ENCODE results near the gene CTNS. TPM values are rescaled to one million over a fixed set of nuclear protein-coding genes. Genes with fewer than 3 reads are reported as not detected.

The CTNS gene
- total RNA-seq, 2 experiments from 2014 or later: 6.4 to 9.3 TPM

GRCh38 chr17:3681057-3681456 lies 44.5 kb downstream of the CTNS start:
- H3K36me3 Mint-ChIP-seq (ENCODE audit: low read depth): no peaks in the 10 kb centered on the region
- POLR2A ChIA-PET: no interaction called here
- H3K9me3 Mint-ChIP-seq: no peaks in the 10 kb centered on the region
- no peak overlapping the region for H3K27ac Mint-ChIP-seq
- DNase-seq: no peak
- H3K4me3 Mint-ChIP-seq: no peak overlapping the region
- ATAC-seq: no peak
- no peaks in the 10 kb centered on the region for H3K27me3 Mint-ChIP-seq
- intact Hi-C loops (cut with micrococcal nuclease): loop anchor here (5.0 to 10.0 kb wide), 2 partner anchors 41 to 56 kb away; partner anchors contain the start of gene HASPIN
- no peak for TF ChIP-seq CTCF (IDR thresholded peaks at IDR 0.05)
- CTCF ChIA-PET: no interaction called here
- peaks cover 7% of the 10 kb centered on the region for H3K4me1 Mint-ChIP-seq (ENCODE audit: low read depth)

- H3K9me3 Mint-ChIP-seq: no peaks in the 10 kb centered on the region
- no peak for TF ChIP-seq CTCF (IDR thresholded peaks at IDR 0.05)
- no peaks in the 10 kb centered on the region for H3K36me3 Mint-ChIP-seq (ENCODE audit: low read depth)
- ChIA-PET POLR2A (no interaction called here), CTCF (interaction anchor here (3.0 kb wide), 1 partner anchor 42 kb away, joined by 38 read pairs; the partner anchor contains the start of gene HASPIN)
- H3K4me3 Mint-ChIP-seq: no peak overlapping the region
- H3K4me1 Mint-ChIP-seq (ENCODE audit: low read depth): peaks cover 7% of the 10 kb centered on the region
- H3K27me3 Mint-ChIP-seq: no peaks in the 10 kb centered on the region
- intact Hi-C loops (cut with micrococcal nuclease): loop anchor here (5.0 to 10.0 kb wide), 2 partner anchors 41 to 57 kb away; partner anchors contain the start of gene HASPIN
- no peak overlapping the region for H3K27ac Mint-ChIP-seq
- ATAC-seq: no peak
- DNase-seq: no peak
These were observed 45.0 kb downstream of the CTNS start for GRCh38 chr17:3681565-3681964.

GRCh38 chr17:3682033-3682432 lies 45.5 kb downstream of the CTNS start:
- intact Hi-C loops (cut with micrococcal nuclease): loop anchor here (5.0 to 10.0 kb wide), 2 partner anchors 40 to 57 kb away; partner anchors contain the start of gene HASPIN
- ChIA-PET POLR2A (interaction anchor here (0.7 to 1.9 kb wide), 4 partner anchors 12 to 49 kb away, joined by 3 to 6 read pairs (median 4); no protein-coding TSS in a partner anchor), CTCF (interaction anchor here (0.7 to 3.0 kb wide), 20 partner anchors 9 to 153 kb away, joined by 3 to 38 read pairs (median 6); partner anchors contain the start of genes CTNS, HASPIN and SHPK)
- no peaks in the 10 kb centered on the region for H3K27me3 Mint-ChIP-seq
- DNase-seq (no peak), ATAC-seq (no peak)
- H3K36me3 Mint-ChIP-seq (ENCODE audit: low read depth): no peaks in the 10 kb centered on the region
- no peak for TF ChIP-seq CTCF (IDR thresholded peaks at IDR 0.05)
- H3K27ac Mint-ChIP-seq: no peak overlapping the region
- H3K9me3 Mint-ChIP-seq: no peaks in the 10 kb centered on the region
- H3K4me3 Mint-ChIP-seq: no peak overlapping the region
- peaks cover 7% of the 10 kb centered on the region for H3K4me1 Mint-ChIP-seq (ENCODE audit: low read depth)

- ChIA-PET CTCF (interaction anchor here (0.6 to 3.0 kb wide), 32 partner anchors 8 to 228 kb away, joined by 3 to 38 read pairs (median 5); partner anchors contain the start of genes CTNS, HASPIN and SHPK), POLR2A (interaction anchor here (0.7 to 1.9 kb wide), 3 partner anchors 13 to 48 kb away, joined by 3 to 6 read pairs (median 3); no protein-coding TSS in a partner anchor)
- H3K36me3 Mint-ChIP-seq (ENCODE audit: low read depth): no peaks in the 10 kb centered on the region
- peak; percentile 96 for TF ChIP-seq CTCF (IDR thresholded peaks at IDR 0.05)
- H3K27me3 Mint-ChIP-seq: no peaks in the 10 kb centered on the region
- H3K4me1 Mint-ChIP-seq (ENCODE audit: low read depth): peaks cover 7% of the 10 kb centered on the region
- DNase-seq (peak; percentile 65), ATAC-seq (peak; percentile 98)
- H3K9me3 Mint-ChIP-seq: no peaks in the 10 kb centered on the region
- H3K27ac Mint-ChIP-seq: no peak overlapping the region
- intact Hi-C loops (cut with micrococcal nuclease): loop anchor here (5.0 to 10.0 kb wide), 2 partner anchors 39 to 58 kb away; partner anchors contain the start of gene HASPIN
- H3K4me3 Mint-ChIP-seq: no peak overlapping the region
These were observed 46.5 kb downstream of the CTNS start for GRCh38 chr17:3683054-3683511.

- Mint-ChIP-seq H3K4me1 (ENCODE audit: low read depth) (peaks cover 7% of the 10 kb centered on the region), H3K4me3 (no peak overlapping the region), H3K9me3 (no peaks in the 10 kb centered on the region), H3K27ac (no peak overlapping the region), H3K27me3 (no peaks in the 10 kb centered on the region), H3K36me3 (ENCODE audit: low read depth) (peaks cover 5% of the 10 kb centered on the region)
- no peak for TF ChIP-seq CTCF (IDR thresholded peaks at IDR 0.05)
- no peak for DNase-seq
- ChIA-PET POLR2A (no interaction called here), CTCF (interaction anchor here (1.1 kb wide), 1 partner anchor 52 kb away, joined by 3 read pairs; no protein-coding TSS in a partner anchor)
- no peak for ATAC-seq
- intact Hi-C loops (cut with micrococcal nuclease): loop anchor here (10.0 kb wide), 1 partner anchor 60 kb away; no protein-coding TSS in a partner anchor
These were observed 48.6 kb downstream of the CTNS start for GRCh38 chr17:3685174-3685573.

All from activated CD8-positive, alpha-beta T cell treated with anti-CD3 and anti-CD28 coated beads for 36 hours (primary cell).